Activated naive CD4-positive, alpha-beta T cell treated with anti-CD3 and anti-CD28 coated beads for 36 hours (primary cell): Measurements from ENCODE around the gene FTSJ1. TPM values are rescaled to one million over a fixed set of nuclear protein-coding genes. Genes with fewer than 3 reads are reported as not detected.
A peak's percentile ranks its signal among the peaks of the same experiment; 100 is the strongest.

Experiments
- CTCF ChIA-PET: fragments of 350-600 bp; sonication (Branson Sonifier 250); formaldehyde crosslinking; loops from one replicate; lab custom pipeline; 2021; ENCODE audit warnings: antibody characterized with exemption; lab: Charles Lee
- DNase-seq: peaks from one replicate; pipeline ENCODE4 v3.0.0-alpha.2; 2020
- H3K27ac Mint-ChIP-seq: one replicate; pipeline ENCODE4 v1.8.0; 2021; ENCODE audit warnings: mild to moderate bottlenecking, mixed read lengths
- H3K27me3 Mint-ChIP-seq: one replicate; pipeline ENCODE4 v1.8.0; 2021; ENCODE audit warnings: low read depth, mixed read lengths
- H3K36me3 Mint-ChIP-seq: one replicate; pipeline ENCODE4 v1.8.0; 2021; ENCODE audit warnings: low read depth, mixed read lengths
- H3K4me1 Mint-ChIP-seq: one replicate; pipeline ENCODE4 v1.8.0; 2021; ENCODE audit warnings: low read depth, mixed read lengths
- H3K4me3 Mint-ChIP-seq: one replicate; pipeline ENCODE4 v1.8.0; 2021; ENCODE audit warnings: mild to moderate bottlenecking, moderate library complexity, mixed read lengths
- H3K9me3 Mint-ChIP-seq: one replicate; pipeline ENCODE4 v1.8.0; 2021; ENCODE audit warnings: mixed read lengths
- intact Hi-C: fragments of 100-400 bp; cut with micrococcal nuclease; formaldehyde crosslinking; loops from one replicate; pipeline ENCODE4 v1.15.1; 2023
- total RNA-seq, 2 experiments: library from RNA; stranded (reverse); gene quantifications; one replicate each; pipeline ENCODE4 v1.2.3, GENCODE V29; 2021

FTSJ1 gene
- total RNA-seq, 2 experiments from 2014 or later = 66.2 to 66.8 TPM

- Mint-ChIP-seq H3K4me3 (no peak overlapping the region), H3K4me1 (peaks cover 22% of the 10 kb centered on the region), H3K9me3 (no peaks in the 10 kb centered on the region), H3K36me3 (peaks cover 10% of the 10 kb centered on the region), H3K27me3 (no peaks in the 10 kb centered on the region), H3K27ac (no peak overlapping the region)
- CTCF ChIA-PET = interaction anchor here (0.8 kb wide), 1 partner anchor 49 kb away, joined by 3 read pairs; the partner anchor contains the start of gene EBP
- DNase-seq = no peak
- intact Hi-C loops = loop anchor here (10.0 kb wide), 1 partner anchor 332 kb away; the partner anchor contains the start of gene HDAC6
These were observed 2.9 kb upstream of the FTSJ1 start for GRCh38 chrX:48472851-48473703.

- Mint-ChIP-seq H3K27me3 (no peaks in the 10 kb centered on the region), H3K36me3 (peaks cover 11% of the 10 kb centered on the region), H3K4me3 (no peak overlapping the region), H3K9me3 (no peaks in the 10 kb centered on the region), H3K4me1 (peaks cover 26% of the 10 kb centered on the region), H3K27ac (no peak overlapping the region)
- intact Hi-C loops = loop anchor here (10.0 kb wide), 1 partner anchor 331 kb away; the partner anchor contains the start of gene HDAC6
- CTCF ChIA-PET = interaction anchor here (0.8 kb wide), 1 partner anchor 48 kb away, joined by 3 read pairs; the partner anchor contains the start of gene EBP
- no peak for DNase-seq
These were observed 2.4 kb upstream of the FTSJ1 start for GRCh38 chrX:48473704-48473990.

DNA sequence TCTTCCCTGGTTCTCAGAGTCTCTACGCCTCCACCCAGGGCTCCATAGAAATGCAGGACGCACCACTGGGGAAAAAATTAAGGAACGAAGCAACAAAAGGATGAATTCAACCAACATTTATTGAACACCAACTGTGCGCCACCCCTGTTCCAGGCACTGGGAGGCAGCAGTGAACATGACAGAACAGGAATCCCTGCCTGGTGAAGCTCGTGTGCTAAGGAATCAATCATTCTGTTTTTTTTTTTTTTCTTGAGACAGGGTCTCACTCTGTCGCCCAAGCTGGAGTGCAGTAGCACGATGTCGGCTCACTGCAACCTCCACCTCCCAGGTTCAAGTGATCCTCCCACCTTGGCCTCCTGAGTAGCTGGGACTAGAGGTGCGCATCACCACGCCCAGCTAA, 1.9 kb upstream of the FTSJ1 start:
- CTCF ChIA-PET = no interaction called here
- no peaks in the 10 kb centered on the region for H3K9me3 Mint-ChIP-seq
- intact Hi-C loops = loop anchor here (10.0 kb wide), 1 partner anchor 331 kb away; the partner anchor contains the start of gene HDAC6

DNA sequence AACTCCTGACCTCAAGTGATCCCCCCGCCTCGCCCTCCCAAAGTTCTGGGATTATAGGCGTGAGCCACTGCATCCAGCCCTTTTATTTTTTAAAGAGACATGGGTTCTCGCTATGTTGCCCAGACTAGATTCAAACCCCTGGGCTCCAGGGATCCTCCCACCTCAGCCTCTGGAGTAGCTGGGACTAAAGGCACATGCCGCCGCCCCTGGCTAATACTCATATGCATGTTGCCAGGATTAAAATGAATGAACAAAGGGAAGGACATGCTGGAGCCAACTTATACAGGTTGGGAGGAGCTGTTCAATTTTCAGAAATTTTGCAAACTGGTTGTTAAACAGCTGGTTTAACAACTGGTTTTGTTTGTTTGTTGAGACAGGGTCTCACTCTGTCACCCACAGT, 1.4 kb upstream of the FTSJ1 start:
- Mint-ChIP-seq H3K4me3 (peak overlapping the region; percentile 76), H3K27ac (peak overlapping the region; percentile 90), H3K27me3 (no peaks in the 10 kb centered on the region), H3K4me1 (peaks cover 29% of the 10 kb centered on the region), H3K9me3 (no peaks in the 10 kb centered on the region), H3K36me3 (peaks cover 13% of the 10 kb centered on the region)
- no peak for DNase-seq
- CTCF ChIA-PET = interaction anchor here (1.2 kb wide), 1 partner anchor 65 kb away, joined by 5 read pairs; the partner anchor contains the start of gene TBC1D25
- intact Hi-C loops = loop anchor here (10.0 kb wide), 1 partner anchor 330 kb away; the partner anchor contains the start of gene HDAC6

More for the DNA sequence above, 1.9 kb upstream of the FTSJ1 start:
- peak; percentile 46 for DNase-seq
- Mint-ChIP-seq H3K27ac (no peak overlapping the region), H3K4me3 (no peak overlapping the region), H3K4me1 (peaks cover 30% of the 10 kb centered on the region), H3K36me3 (peaks cover 12% of the 10 kb centered on the region), H3K27me3 (no peaks in the 10 kb centered on the region)

GRCh38 chrX:48475296-48475695, 703 bp upstream of the FTSJ1 start:
- Mint-ChIP-seq H3K27ac (peak overlapping the region; percentile 90), H3K36me3 (peaks cover 15% of the 10 kb centered on the region), H3K27me3 (no peaks in the 10 kb centered on the region), H3K4me3 (peak overlapping the region; percentile 76), H3K9me3 (no peaks in the 10 kb centered on the region), H3K4me1 (peaks cover 31% of the 10 kb centered on the region)
- no peak for DNase-seq
- CTCF ChIA-PET = interaction anchor here (1.0 to 1.2 kb wide), 2 partner anchors 39 to 65 kb away, joined by 3 to 5 read pairs; partner anchors contain the start of gene TBC1D25
- intact Hi-C loops = loop anchor here (1.0 to 10.0 kb wide), 3 partner anchors 46 to 330 kb away; partner anchors contain the start of genes EBP, HDAC6 and TBC1D25

DNA sequence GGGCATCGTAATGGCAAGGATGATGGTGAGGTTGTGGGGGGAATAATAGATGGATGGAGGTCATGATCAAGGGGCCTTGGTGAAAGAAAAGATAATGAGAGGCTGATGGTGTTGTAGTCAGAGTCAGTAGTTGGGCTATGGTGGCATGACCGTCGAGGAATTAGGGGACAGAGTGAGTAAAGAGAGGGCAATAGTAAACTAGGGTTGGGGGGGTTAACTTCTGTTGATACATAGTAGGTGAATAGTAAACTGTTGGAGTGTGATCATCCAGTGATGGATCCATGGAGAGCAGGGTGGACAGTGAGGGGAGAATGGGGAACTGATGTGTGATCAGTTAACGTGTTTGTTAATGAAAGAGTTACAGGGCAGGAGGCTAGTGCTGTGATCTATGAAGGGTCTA, 920 bp downstream of the FTSJ1 start:
- CTCF ChIA-PET = no interaction called here
- Mint-ChIP-seq H3K9me3 (no peaks in the 10 kb centered on the region), H3K27ac (peak overlapping the region; percentile 90), H3K27me3 (no peaks in the 10 kb centered on the region), H3K36me3 (peaks cover 18% of the 10 kb centered on the region), H3K4me3 (peak overlapping the region; percentile 76), H3K4me1 (peaks cover 32% of the 10 kb centered on the region)
- intact Hi-C loops = loop anchor here (1.0 to 10.0 kb wide), 4 partner anchors 31 to 328 kb away; partner anchors contain the start of genes HDAC6, PORCN, RBM3 and WDR13
- no peak for DNase-seq

GRCh38 chrX:48477960-48478755, 2.2 kb downstream of the FTSJ1 start:
- Mint-ChIP-seq H3K27me3 (no peaks in the 10 kb centered on the region), H3K4me1 (peaks cover 32% of the 10 kb centered on the region), H3K27ac (peak overlapping the region; percentile 59), H3K9me3 (no peaks in the 10 kb centered on the region), H3K4me3 (no peak overlapping the region), H3K36me3 (peaks cover 18% of the 10 kb centered on the region)
- intact Hi-C loops = loop anchor here (10.0 kb wide), 1 partner anchor 327 kb away; the partner anchor contains the start of gene HDAC6
- no peak for DNase-seq
- CTCF ChIA-PET = no interaction called here

DNA sequence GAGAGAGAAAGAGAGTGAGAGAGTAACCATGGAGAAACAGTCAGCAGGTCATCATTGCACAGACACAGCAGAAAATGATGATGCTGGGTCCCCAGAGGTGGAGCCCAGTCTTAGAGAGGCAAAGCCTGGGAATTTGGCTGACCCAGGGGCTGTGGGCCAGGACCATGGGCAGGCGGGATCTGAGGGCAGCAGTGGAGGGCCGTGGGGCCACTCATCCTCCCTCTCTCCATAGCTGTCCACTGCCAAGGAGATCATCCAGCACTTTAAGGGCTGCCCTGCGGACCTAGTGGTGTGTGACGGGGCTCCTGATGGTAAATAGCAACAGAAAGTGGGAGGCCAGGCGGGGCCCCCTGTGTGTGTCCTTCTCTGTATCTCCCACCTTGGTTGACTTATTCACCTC, 2.8 kb downstream of the FTSJ1 start:
- Mint-ChIP-seq H3K9me3 (no peaks in the 10 kb centered on the region), H3K4me3 (no peak overlapping the region), H3K4me1 (peaks cover 32% of the 10 kb centered on the region), H3K36me3 (peaks cover 18% of the 10 kb centered on the region), H3K27ac (peak overlapping the region; percentile 66), H3K27me3 (no peaks in the 10 kb centered on the region)
- CTCF ChIA-PET = no interaction called here
- no peak for DNase-seq
- intact Hi-C loops = loop anchor here (10.0 kb wide), 1 partner anchor 326 kb away; the partner anchor contains the start of gene HDAC6

GRCh38 chrX:48480142-48480541, 4.1 kb downstream of the FTSJ1 start:
- H3K4me3 Mint-ChIP-seq = no peak overlapping the region

GRCh38 chrX:48480583-48480982, 4.6 kb downstream of the FTSJ1 start:
- CTCF ChIA-PET = interaction anchor here (0.7 kb wide), 1 partner anchor 396 kb away, joined by 3 read pairs; no protein-coding TSS in a partner anchor
- intact Hi-C loops = no loop called here
- Mint-ChIP-seq H3K27me3 (no peaks in the 10 kb centered on the region), H3K27ac (peak overlapping the region; percentile 8), H3K9me3 (no peaks in the 10 kb centered on the region), H3K4me1 (peaks cover 28% of the 10 kb centered on the region), H3K36me3 (peaks cover 18% of the 10 kb centered on the region), H3K4me3 (no peak overlapping the region)
- DNase-seq = no peak

More at GRCh38 chrX:48480142-48480541, 4.1 kb downstream of the FTSJ1 start:
- CTCF ChIA-PET = interaction anchor here (0.7 kb wide), 1 partner anchor 396 kb away, joined by 3 read pairs; no protein-coding TSS in a partner anchor
- no peaks in the 10 kb centered on the region for H3K9me3 Mint-ChIP-seq
- H3K27me3 Mint-ChIP-seq = no peaks in the 10 kb centered on the region
- peaks cover 29% of the 10 kb centered on the region for H3K4me1 Mint-ChIP-seq
- intact Hi-C loops = no loop called here
- H3K36me3 Mint-ChIP-seq = peaks cover 18% of the 10 kb centered on the region
- no peak for DNase-seq
- peak overlapping the region; percentile 8 for H3K27ac Mint-ChIP-seq

GRCh38 chrX:48482526-48482925, 6.5 kb downstream of the FTSJ1 start:
- Mint-ChIP-seq H3K27me3 (no peaks in the 10 kb centered on the region), H3K4me1 (peaks cover 19% of the 10 kb centered on the region), H3K27ac (no peak overlapping the region), H3K4me3 (no peak overlapping the region), H3K9me3 (no peaks in the 10 kb centered on the region), H3K36me3 (peaks cover 14% of the 10 kb centered on the region)
- CTCF ChIA-PET = no interaction called here
- intact Hi-C loops = no loop called here
- no peak for DNase-seq

GRCh38 chrX:48487362-48487798, 11.4 kb downstream of the FTSJ1 start:
- Mint-ChIP-seq H3K4me3 (no peak overlapping the region), H3K9me3 (no peaks in the 10 kb centered on the region), H3K36me3 (no peaks in the 10 kb centered on the region), H3K27me3 (no peaks in the 10 kb centered on the region), H3K4me1 (no peaks in the 10 kb centered on the region), H3K27ac (no peak overlapping the region)
- DNase-seq = no peak
- CTCF ChIA-PET = no interaction called here
- intact Hi-C loops = no loop called here
